Stimulated activated CD8-positive, alpha-beta memory T cell treated with anti-CD3 and anti-CD28 coated beads, Interleukin-4, amount 100 ng/mL, for 24 hours (primary cell): ENCODE data around the gene BCAS1.
"Not testable (repeated sequence)": the region's sequence is repeated elsewhere in the genome, so short reads cannot be mapped to it uniquely, and the experiment has no call there.

Experiments used
- DNase-seq: peaks from one replicate; pipeline ENCODE4 v3.0.0-alpha.2; 2020; ENCODE audit warnings: low read depth

Gene BCAS1

DNA sequence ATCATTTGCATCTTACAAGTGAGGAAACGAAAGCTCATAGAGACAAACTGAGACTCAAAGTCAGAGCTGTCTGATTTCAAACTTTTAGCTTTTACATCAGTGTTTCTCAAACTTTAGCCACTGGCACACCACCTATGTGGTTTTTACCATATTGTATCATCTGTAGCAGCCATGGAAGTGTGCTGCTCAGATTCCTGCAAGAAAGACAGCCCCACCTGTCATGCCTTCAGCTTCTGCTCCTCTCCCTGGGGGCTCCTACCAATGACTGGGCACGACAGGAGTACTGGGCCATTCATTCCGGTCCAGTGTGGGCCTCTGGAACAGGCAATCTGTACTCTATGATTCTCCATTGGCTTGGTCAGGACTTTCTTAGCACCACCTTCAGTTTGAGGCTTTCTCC lies 87.0 kb downstream of the BCAS1 start:
- no peak for DNase-seq

DNA sequence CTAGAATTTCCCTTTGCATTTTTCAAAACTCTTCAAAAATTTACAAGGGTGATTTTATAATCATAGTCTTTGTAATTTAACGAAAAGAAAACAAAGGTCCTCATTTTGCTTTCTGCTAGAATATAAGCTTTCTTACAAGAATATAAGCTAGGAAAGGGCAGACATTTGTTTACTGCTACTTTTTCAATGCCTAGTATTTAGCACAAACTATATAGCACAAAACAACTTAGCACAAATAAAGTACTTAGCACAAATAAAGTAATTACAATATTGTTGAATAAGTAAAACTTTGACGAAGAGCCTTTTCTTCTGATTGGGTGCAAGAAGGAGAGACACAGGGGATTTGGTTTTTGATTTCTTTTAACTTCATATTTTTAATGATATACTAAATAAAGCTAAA lies 87.8 kb downstream of the BCAS1 start:
- no peak for DNase-seq

GRCh38 chr20:53981752-53982437 lies 88.5 kb downstream of the BCAS1 start:
- DNase-seq: no peak

GRCh38 chr20:53981130-53981529 lies 89.3 kb downstream of the BCAS1 start:
- DNase-seq: no peak

DNA sequence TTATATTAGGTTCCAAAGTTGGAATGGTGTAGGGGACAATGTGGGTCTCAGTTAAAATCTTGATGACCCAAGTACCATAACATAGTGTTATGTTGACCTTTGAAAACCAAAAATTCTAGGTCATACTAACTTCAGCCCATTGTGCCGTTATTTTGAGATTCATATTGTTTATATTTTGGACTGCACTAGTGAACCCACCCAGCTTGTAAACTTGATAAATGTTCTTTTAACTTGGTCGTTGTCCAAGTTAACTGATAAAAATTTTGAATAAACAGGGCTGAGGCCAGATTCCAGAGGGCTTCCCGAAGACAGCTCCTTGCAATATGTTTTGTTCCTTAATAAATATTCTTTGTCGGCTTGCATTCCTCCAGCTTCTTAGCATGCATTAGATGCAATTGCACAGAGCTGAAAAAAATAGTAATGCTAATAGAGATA lies 90.3 kb downstream of the BCAS1 start:
- DNase-seq: no peak

DNA sequence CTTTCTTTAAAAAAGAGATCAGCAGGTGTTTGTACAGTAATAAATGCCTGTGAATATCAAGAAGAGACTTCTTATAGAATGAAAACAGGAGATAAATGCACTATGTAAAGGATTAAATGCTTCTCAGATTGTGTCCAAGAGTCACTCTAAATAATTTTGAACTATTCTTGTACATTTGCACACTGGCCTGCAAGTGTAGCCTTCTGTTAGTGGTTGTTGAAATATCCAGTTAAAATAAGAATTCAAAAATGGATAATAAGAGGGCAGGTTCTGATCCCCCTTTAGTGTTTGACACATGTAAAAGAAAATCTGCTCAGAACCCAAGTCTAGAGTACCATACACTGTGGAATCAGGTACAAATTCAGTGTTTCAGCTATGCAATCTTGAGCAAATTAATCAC lies 91.9 kb downstream of the BCAS1 start:
- no peak for DNase-seq

- no peak for DNase-seq
These were observed 93.0 kb downstream of the BCAS1 start for GRCh38 chr20:53977391-53977790.

DNA sequence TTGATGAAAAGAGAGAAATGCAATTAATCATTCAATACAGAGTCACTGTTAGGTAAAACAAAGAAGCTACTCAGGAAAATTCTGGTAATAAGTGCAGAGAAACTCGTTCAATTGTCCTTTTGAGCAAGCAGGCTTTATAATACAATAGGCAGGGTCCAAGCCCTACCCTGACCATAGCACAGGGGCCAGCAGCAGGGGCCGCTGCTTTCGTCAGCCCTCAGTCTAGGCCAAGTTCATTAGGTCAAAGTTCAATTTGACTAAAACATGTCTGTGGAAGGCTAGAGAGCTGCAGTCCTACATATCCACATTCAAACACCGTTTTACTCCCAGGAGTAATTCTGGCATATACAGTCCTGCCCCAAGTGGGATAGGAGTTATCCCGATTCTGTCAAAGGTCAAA lies 94.6 kb downstream of the BCAS1 start:
- no peak for DNase-seq

DNA sequence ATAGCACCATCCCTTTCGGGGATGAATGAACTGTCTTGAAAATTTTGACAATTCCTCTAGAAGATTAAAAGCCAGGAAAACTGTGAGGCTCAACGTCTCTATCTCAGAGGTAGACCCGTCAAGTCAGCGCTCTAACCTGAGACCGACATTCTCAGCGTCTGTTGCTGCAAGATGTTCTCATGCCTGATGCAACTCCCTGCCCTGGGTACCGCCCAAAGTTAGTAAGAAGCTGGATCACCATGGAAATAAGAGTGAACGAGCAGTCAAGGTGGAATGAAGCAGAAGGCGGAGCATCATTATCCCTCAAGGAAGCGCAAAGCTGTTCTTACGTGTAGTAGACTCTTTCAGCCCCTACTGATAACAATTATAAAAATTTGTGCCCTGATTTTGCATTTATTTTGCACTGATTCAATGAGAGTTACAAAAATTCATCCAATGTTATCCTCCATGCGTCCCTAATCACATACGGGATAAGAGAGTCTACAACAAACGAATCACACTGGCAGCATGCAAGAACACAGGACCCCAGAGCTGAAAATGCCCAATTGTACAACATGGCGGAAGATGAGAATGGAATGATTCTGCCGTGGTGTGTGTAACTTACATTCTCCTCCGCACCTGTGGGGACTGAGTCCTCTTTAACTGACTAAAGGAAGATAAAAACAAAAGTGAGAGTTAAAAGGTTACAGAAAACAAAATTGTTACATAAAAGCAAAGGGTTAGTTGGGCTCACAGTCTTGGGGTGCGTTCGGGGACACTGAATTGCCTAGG lies 95.4 kb downstream of the BCAS1 start:
- no peak for DNase-seq

- not testable (repeated sequence) for DNase-seq
These were observed 96.5 kb downstream of the BCAS1 start for GRCh38 chr20:53973882-53974281.

DNA sequence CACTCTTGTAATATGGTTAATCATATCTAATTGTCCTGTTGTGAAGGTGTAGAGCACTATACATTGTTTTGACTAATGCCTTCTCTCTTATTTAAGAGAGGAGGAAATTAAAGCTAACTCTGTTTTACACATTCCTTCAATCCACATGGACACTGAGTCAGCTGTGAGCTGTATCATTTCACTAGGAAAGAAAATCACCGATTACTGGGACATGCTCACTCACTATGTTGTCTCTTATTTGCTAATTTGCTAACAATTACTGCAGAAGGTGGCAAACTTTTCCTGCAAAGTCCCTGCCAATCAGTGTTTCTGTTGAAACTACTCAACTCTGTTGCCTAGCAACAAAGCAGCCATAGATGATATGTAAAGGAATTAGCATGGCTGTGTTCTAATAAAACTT lies 98.2 kb downstream of the BCAS1 start:
- DNase-seq: no peak

DNA sequence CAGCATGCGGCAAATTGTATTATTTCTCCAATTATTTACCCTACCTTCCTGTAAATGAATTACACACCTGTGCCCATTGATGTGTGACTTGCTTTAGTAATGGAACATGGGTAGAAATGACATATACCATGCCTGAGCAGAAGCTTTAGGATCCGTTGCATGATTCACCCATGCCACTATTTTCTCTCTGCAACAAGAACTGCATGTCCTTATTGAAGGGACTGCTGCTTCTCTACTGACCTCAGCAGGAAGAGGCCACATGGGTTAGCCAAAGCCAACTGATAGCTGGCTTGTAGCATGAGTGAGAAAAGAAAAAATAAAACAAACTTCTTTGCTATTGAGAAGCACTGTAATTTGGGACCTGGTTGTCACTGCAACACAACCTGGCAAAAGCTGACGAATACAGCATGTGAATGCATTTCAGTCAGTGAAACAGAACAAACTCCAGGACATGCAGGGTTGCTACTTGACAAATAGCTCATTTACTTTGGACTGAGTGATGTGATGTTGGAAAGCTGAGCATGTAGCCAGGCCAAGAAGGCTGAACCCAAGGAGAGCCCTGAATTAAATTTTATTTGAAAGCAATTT lies 99.2 kb downstream of the BCAS1 start:
- DNase-seq: no peak

DNA sequence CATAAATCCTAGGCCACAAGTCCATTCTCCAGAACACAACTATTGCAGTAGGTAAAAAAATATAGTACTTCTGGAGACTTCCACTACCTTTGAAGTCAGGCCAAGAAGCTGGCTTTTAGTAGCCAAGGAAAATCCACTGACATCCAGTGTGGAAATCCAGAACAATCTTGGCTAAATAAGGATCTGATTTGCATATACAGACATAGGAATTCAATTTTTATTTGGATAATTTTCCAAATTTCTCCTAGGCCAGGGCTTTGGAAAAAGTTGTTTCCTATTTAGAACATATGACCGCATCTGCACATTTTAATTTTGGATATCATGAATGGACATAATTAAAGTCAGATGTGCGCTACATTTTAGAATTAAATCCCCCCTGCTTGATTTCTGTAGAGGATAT lies 100.2 kb downstream of the BCAS1 start:
- no peak for DNase-seq

DNA sequence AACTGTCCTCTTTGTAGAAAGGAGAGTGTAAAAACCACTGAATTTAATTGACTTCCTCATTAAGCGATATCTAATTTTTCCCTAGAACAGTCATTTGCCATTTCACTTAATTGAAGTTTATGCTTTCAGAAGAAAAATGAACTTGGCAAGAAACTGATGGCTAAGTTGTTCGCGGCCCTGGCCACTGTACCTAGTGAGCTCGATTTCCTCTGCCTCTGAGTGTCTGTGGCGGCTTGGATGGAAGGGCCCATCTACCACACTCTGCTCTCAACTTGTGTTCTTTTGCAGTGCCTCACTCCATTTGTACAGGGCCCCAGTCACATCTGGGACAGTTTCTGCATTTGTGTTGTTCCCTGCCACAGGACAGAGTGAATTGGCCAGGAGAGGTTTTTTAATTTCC lies 102.9 kb downstream of the BCAS1 start:
- DNase-seq: no peak

DNA sequence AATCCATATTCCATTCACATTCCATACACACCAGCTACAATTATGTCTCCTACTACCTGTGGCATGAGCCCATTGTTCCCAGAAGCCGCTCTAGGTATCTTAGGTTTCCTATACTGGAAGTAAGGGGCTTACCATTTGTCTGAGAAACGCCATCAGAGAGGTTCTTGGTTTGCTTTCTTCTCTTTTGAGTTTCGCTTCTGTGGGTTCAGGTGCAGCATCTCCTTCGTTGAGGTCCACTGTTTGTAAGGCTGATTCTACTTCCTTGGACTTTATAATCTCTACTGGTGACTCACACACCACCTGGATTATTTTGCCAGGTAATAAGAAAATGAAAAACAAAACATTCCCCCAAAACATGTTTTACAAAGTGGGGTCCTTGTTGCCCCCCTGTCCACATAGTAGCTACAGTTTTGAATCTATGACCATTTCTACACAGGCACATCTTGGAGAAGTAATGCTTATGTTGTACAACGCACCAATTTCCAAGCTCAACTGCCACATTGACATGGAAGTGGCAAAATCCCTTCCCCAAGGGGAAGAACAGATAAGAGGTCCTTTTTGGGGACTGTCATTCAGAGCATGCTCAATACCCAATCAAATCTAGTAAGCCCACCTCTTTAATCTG lies 103.5 kb downstream of the BCAS1 start:
- no peak for DNase-seq

GRCh38 chr20:53964501-53965253 lies 105.7 kb downstream of the BCAS1 start:
- no peak for DNase-seq

DNA sequence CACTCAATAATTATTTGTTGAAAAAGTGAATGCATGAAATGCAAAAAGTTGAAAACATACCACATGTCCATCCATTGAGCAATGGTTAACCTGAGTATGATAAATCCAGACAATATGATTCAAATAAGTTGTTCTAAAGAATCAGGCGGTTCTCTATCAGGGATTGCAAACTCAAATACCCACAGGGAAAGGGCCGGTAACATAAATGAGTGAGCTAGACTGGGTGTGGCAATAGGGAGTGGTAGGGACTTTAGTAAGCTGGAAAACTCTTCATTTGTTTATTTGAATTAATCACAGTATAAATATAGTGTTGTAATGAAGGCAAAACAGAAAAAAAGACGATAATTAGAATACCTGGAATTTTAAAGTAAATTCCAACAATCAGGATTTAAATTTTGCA lies 106.3 kb downstream of the BCAS1 start:
- no peak for DNase-seq

DNA sequence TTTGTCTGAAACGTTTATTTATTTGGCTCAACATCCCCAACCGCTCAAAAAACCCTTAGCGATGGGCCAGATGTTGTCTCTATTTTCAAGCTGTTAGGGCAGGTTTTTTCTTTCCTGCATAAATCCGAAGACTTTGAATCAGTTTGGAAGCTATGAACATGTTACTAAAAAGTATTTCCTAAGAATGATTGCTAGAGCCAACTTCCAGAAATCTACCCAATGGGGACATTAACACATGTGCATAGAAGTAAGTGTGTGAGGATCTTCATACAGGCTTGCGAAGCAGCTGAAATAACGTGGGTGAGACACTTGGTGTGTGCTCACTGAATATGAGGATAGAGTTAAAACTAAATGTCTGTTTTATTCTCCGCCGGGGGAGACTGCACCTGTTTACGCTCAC lies 106.8 kb downstream of the BCAS1 start:
- DNase-seq: no peak

DNA sequence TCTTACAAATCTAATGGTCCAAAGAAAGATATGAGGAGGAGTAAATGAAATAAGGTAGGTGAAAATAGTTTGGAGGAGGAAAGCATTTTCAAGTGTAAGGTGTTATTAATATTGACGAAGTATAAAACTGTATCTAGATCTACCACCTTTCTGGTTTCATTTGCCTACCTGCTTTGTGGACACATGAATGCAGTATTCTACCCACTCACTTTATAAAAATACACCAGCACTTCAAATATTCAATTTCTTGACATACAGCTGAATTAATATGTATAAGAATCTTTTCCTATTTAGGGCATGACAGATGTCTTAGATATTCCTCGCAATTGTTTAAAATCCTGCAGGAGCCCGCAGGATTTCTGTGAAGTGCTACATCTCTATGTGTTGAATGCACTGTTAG lies 108.0 kb downstream of the BCAS1 start:
- no peak for DNase-seq

DNA sequence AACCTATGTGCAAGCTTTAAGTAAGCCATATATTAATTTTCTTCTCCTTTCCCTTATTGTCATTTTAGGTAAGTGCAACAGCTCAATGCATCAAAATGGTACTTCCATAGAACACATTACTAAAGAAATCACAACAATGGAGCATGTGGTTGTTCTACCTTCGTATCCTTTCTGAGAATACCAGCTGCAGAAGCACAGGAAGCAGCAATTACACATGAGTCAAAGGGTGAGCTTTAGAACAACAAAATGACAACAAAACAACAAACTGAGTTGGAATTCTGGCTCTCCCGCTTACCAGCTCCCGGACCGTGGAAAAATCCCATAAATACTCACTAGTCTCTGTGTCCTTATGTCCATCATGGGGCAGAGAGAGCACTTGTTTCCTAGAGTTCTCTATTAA lies 108.9 kb downstream of the BCAS1 start:
- no peak for DNase-seq

DNA sequence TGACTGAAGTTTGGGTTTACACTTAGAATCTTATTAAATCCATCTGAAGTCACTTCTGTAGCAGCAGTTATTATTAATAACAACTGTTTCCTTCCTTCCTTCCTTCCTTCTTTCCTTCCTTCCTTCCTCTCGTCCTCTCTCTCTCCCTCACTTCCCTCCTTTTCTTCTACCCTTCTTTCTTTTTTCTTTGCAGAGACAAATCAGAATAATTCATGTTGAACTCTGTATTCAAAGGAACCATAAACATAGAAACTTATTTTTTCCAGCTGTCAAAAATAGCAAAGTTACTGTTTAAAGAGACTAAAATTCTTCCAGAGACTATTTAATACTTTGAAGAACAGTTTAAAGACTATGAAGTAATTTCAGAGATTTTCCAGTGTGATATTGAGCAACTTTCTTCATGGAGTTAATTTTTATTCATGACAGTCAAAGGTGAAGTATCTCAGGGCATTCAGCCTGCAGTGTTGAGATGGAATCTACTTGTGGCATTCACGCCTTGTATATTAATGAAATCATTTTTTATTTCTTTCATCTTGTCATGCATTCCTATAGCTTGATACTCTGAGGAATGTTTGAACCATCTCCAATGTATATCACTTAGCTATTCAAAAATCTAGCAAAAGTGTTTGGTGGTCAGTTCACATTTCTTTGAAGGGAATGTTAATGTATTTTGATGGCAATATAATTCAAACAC lies 109.7 kb downstream of the BCAS1 start:
- no peak for DNase-seq
